ENCODE measurements around the gene PPIB. TPM values are rescaled to one million over a fixed set of nuclear protein-coding genes. Genes with fewer than 3 reads are reported as not detected.

PPIB gene
- total RNA-seq, 1 experiment from 2014 or later: 453 TPM

DNA sequence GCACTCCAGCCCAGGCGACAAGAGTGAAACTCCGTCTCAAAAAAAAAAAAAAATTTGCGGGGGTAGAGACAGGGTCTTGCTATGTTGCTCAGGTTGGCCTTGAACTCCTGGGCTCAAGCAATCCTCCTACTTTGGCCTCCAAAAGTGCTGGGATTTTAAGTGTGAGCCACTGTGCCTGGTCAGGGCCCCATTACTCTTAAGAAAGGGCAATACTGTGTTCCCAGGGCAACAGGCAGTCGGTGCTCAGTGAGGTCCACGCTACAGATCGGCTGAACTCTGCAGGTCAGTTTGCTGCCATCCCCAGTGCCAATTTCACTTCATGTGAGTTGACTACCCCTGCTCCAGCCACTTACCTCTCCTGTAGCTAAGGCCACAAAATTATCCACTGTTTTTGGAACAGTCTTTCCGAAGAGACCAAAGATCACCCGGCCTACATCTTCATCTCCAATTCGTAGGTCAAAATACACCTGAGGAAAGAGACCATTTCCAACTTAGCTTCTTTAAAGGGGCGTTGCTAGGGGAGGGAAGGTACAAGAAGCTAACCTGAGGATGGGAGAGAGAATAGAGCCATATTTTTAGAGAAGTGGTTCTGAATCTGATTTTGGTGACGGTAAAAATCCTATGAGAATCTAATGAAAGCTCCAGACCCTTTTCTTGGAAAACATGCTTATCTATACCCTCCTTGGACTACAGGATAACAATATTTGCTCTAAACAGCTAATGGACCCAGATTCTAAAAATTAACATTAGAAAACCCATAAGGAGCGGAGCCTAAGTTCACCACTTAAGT is 939 bp downstream of the PPIB start:
- TSS peak; percentile 78 for BruUV-seq (replicated peaks)
- Histone ChIP-seq H3K27ac (ENCODE audit: low read depth, low read length) (peak overlapping the region; percentile 68), H3K4me1 (ENCODE audit: control insufficient read depth in 1 of 2, insufficient read depth in 2 of 2, low read length in 2 of 2) (peaks cover 4 to 14% of the 10 kb centered on the region in 2 experiments; a peak in 3 of 4 replicates), H3K27me3 (ENCODE audit: insufficient read depth, low read length) (no peaks in the 10 kb centered on the region), H4K20me1 (ENCODE audit: insufficient read depth) (no peaks in the 10 kb centered on the region; the same call in 1 of the 2 replicates), H2AFZ (ENCODE audit: low read depth, low read length, poor library complexity, severe bottlenecking) (no peak overlapping the region), H3K9me2 (ENCODE audit: insufficient read depth) (no peaks in the 10 kb centered on the region), H3K4me3 (replicated peaks in 1 of 2; ENCODE audit: low read depth in 1 of 2, low read length in 2 of 2) (peak overlapping the region; percentile 85 to 97), H3K79me2 (ENCODE audit: insufficient read depth, low read length) (peaks cover 47% of the 10 kb centered on the region), H3K9ac (ENCODE audit: low read length) (peak overlapping the region; percentile 88), H3K36me3 (ENCODE audit: control insufficient read depth in 1 of 2, insufficient read depth in 2 of 2, low read length in 2 of 2) (peaks cover 29 to 37% of the 10 kb centered on the region in 2 experiments), H3K9me3 (ENCODE audit: control insufficient read depth in 1 of 2, insufficient read depth in 1 of 2, low read depth in 1 of 2, low read length in 2 of 2) (no peaks in the 10 kb centered on the region), H3K4me2 (ENCODE audit: low read length) (peak overlapping the region; percentile 97)
- intact Hi-C loops (cut with micrococcal nuclease): loop anchor here (2.0 kb wide), 2 partner anchors 225 to 519 kb away; partner anchors contain the start of gene TRIP4
- ChIA-PET CTCF (interaction anchor here (2.3 kb wide), 1 partner anchor 8 kb away, joined by 23 read pairs; no protein-coding TSS in a partner anchor), POLR2A (interaction anchor here (1.9 to 2.5 kb wide), 2 partner anchors 8 to 12 kb away, joined by 7 to 12 read pairs; no protein-coding TSS in a partner anchor), RAD21 (ENCODE audit: low non-redundant PET in 1 of 2, low total read pairs in 2 of 2, uncharacterized antibody in 2 of 2, unreplicated experiment in 2 of 2) (no interaction called here)
- ATAC-seq (no peak), DNase-seq (ENCODE audit: low read depth, low spot score) (no peak)
- TF ChIP-seq SIN3A (IDR thresholded peaks at IDR 0.05; ENCODE audit: low read depth): no peak
- TF ChIP-seq EGR1 (IDR thresholded peaks at IDR 0.05; ENCODE audit: low read depth): no peak
- TF ChIP-seq, protein P1, sequence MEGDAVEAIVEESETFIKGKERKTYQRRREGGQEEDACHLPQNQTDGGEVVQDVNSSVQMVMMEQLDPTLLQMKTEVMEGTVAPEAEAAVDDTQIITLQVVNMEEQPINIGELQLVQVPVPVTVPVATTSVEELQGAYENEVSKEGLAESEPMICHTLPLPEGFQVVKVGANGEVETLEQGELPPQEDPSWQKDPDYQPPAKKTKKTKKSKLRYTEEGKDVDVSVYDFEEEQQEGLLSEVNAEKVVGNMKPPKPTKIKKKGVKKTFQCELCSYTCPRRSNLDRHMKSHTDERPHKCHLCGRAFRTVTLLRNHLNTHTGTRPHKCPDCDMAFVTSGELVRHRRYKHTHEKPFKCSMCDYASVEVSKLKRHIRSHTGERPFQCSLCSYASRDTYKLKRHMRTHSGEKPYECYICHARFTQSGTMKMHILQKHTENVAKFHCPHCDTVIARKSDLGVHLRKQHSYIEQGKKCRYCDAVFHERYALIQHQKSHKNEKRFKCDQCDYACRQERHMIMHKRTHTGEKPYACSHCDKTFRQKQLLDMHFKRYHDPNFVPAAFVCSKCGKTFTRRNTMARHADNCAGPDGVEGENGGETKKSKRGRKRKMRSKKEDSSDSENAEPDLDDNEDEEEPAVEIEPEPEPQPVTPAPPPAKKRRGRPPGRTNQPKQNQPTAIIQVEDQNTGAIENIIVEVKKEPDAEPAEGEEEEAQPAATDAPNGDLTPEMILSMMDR (IDR thresholded peaks at IDR 0.05 in 2 of 3, conservative IDR thresholded peaks at IDR 0.05 in 1 of 3; ENCODE audit: borderline replicate concordance in 1 of 3, insufficient read depth in 1 of 3, low read depth in 2 of 3, low read length in 2 of 3): no peak
- TF ChIP-seq ELF1 (IDR thresholded peaks at IDR 0.05; ENCODE audit: borderline replicate concordance, low read depth): no peak
- no peak for TF ChIP-seq SP1 (IDR thresholded peaks at IDR 0.05; ENCODE audit: low read depth)
- no peak for TF ChIP-seq FOSL1 (IDR thresholded peaks at IDR 0.05; ENCODE audit: low read depth)
- TF ChIP-seq EZH2phosphoT487 (IDR thresholded peaks at IDR 0.05; ENCODE audit: borderline replicate concordance): no peak
- TF ChIP-seq RAD21 (IDR thresholded peaks at IDR 0.05; ENCODE audit: low read depth): no peak
- TF ChIP-seq, protein P2, sequence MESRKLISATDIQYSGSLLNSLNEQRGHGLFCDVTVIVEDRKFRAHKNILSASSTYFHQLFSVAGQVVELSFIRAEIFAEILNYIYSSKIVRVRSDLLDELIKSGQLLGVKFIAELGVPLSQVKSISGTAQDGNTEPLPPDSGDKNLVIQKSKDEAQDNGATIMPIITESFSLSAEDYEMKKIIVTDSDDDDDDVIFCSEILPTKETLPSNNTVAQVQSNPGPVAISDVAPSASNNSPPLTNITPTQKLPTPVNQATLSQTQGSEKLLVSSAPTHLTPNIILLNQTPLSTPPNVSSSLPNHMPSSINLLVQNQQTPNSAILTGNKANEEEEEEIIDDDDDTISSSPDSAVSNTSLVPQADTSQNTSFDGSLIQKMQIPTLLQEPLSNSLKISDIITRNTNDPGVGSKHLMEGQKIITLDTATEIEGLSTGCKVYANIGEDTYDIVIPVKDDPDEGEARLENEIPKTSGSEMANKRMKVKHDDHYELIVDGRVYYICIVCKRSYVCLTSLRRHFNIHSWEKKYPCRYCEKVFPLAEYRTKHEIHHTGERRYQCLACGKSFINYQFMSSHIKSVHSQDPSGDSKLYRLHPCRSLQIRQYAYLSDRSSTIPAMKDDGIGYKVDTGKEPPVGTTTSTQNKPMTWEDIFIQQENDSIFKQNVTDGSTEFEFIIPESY (IDR thresholded peaks at IDR 0.05; ENCODE audit: extremely low read depth, insufficient replicate concordance, low read length): no peak
- TF ChIP-seq, protein P3, sequence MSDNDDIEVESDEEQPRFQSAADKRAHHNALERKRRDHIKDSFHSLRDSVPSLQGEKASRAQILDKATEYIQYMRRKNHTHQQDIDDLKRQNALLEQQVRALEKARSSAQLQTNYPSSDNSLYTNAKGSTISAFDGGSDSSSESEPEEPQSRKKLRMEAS (IDR thresholded peaks at IDR 0.05): no peak
- TF ChIP-seq YY1 (IDR thresholded peaks at IDR 0.05; ENCODE audit: extremely low read depth, insufficient replicate concordance, low read depth, low read length): no peak
